ENCODE results near the gene SLC66A1.
A peak's percentile ranks its signal among the peaks of the same experiment; 100 is the strongest.

SLC66A1 gene

GRCh38 chr1:19358710-19359109, 46.6 kb downstream of the SLC66A1 start:
- Histone ChIP-seq H3K4me3 (ENCODE audit: low read depth in 1 of 2, low read length in 2 of 2) (no peak overlapping the region), H3K9me3 (ENCODE audit: control insufficient read depth in 1 of 2, low read length in 2 of 2) (no peaks in the 10 kb centered on the region), H3K36me3 (ENCODE audit: control insufficient read depth in 1 of 2, insufficient read depth in 2 of 2, low read length in 2 of 2) (peaks cover 35 to 40% of the 10 kb centered on the region in 2 donors), H3K4me1 (ENCODE audit: control insufficient read depth in 1 of 2, insufficient read depth in 2 of 2, low read length in 2 of 2) (peaks cover 8 to 17% of the 10 kb centered on the region in 2 donors), H3K27me3 (ENCODE audit: low read depth, low read length) (no peaks in the 10 kb centered on the region), H3K27ac (ENCODE audit: low read length) (no peak overlapping the region)

DNA sequence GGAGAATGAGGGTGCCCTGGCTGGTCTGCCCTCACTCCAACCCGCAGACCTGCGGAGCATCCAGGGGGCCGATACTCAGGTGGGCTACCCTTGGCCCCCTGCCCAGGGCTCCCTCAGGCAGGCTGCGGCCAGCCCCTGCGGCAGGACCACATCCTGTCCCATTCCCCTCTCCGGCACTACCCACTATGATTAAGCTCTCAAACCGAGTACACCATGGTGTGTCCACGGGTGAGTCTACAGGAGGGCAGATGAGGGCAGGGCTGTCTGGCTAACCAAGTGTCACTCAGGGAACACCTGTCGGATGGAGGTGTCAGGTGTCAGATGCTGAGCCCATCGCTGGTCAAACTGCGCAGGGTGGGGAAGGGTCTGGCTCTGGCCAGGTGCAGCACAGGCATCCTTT, 47.2 kb downstream of the SLC66A1 start:
- H3K27me3 ChIP-seq (ENCODE audit: low read depth, low read length) = no peaks in the 10 kb centered on the region
- peaks cover 31 to 35% of the 10 kb centered on the region in 2 donors for H3K36me3 ChIP-seq (ENCODE audit: control insufficient read depth in 1 of 2, insufficient read depth in 2 of 2, low read length in 2 of 2)
- no peak overlapping the region for H3K27ac ChIP-seq (ENCODE audit: low read length)
- H3K9me3 ChIP-seq (ENCODE audit: control insufficient read depth in 1 of 2, low read length in 2 of 2) = no peaks in the 10 kb centered on the region
- peaks cover 14 to 15% of the 10 kb centered on the region in 2 donors for H3K4me1 ChIP-seq (ENCODE audit: control insufficient read depth in 1 of 2, insufficient read depth in 2 of 2, low read length in 2 of 2)
- H3K4me3 ChIP-seq (ENCODE audit: low read depth in 1 of 2, low read length in 2 of 2) = no peak overlapping the region

GRCh38 chr1:19360016-19360415, 47.9 kb downstream of the SLC66A1 start:
- Histone ChIP-seq H3K36me3 (ENCODE audit: control insufficient read depth in 1 of 2, insufficient read depth in 2 of 2, low read length in 2 of 2) (peaks cover 25 to 28% of the 10 kb centered on the region in 2 donors), H3K27ac (ENCODE audit: low read length) (no peak overlapping the region), H3K4me1 (ENCODE audit: control insufficient read depth in 1 of 2, insufficient read depth in 2 of 2, low read length in 2 of 2) (peaks cover 10 to 15% of the 10 kb centered on the region in 2 donors)

GRCh38 chr1:19360432-19360831, 48.3 kb downstream of the SLC66A1 start:
- H3K27ac ChIP-seq (ENCODE audit: low read length) = no peak overlapping the region
- peaks cover 10 to 15% of the 10 kb centered on the region in 2 donors for H3K4me1 ChIP-seq (ENCODE audit: control insufficient read depth in 1 of 2, insufficient read depth in 2 of 2, low read length in 2 of 2)
- peaks cover 23 to 26% of the 10 kb centered on the region in 2 donors for H3K36me3 ChIP-seq (ENCODE audit: control insufficient read depth in 1 of 2, insufficient read depth in 2 of 2, low read length in 2 of 2)
- no peak overlapping the region for H3K4me3 ChIP-seq (ENCODE audit: low read depth in 1 of 2, low read length in 2 of 2)
- H3K27me3 ChIP-seq (ENCODE audit: low read depth, low read length) = no peaks in the 10 kb centered on the region
- H3K9me3 ChIP-seq (ENCODE audit: control insufficient read depth in 1 of 2, low read length in 2 of 2) = no peaks in the 10 kb centered on the region

More at GRCh38 chr1:19360016-19360415, 47.9 kb downstream of the SLC66A1 start:
- H3K9me3 ChIP-seq (ENCODE audit: control insufficient read depth in 1 of 2, low read length in 2 of 2) = no peaks in the 10 kb centered on the region
- H3K27me3 ChIP-seq (ENCODE audit: low read depth, low read length) = no peaks in the 10 kb centered on the region
- no peak overlapping the region for H3K4me3 ChIP-seq (ENCODE audit: low read depth in 1 of 2, low read length in 2 of 2)

- Histone ChIP-seq H3K4me3 (ENCODE audit: low read depth in 1 of 2, low read length in 2 of 2) (no peak overlapping the region), H3K27me3 (ENCODE audit: low read depth, low read length) (no peaks in the 10 kb centered on the region), H3K9me3 (ENCODE audit: control insufficient read depth in 1 of 2, low read length in 2 of 2) (no peaks in the 10 kb centered on the region), H3K27ac (ENCODE audit: low read length) (no peak overlapping the region), H3K4me1 (ENCODE audit: control insufficient read depth in 1 of 2, insufficient read depth in 2 of 2, low read length in 2 of 2) (peaks cover 10 to 15% of the 10 kb centered on the region in 2 donors), H3K36me3 (ENCODE audit: control insufficient read depth in 1 of 2, insufficient read depth in 2 of 2, low read length in 2 of 2) (peaks cover 17 to 20% of the 10 kb centered on the region in 2 donors)
Observed at GRCh38 chr1:19360843-19361610, 48.9 kb downstream of the SLC66A1 start.

DNA sequence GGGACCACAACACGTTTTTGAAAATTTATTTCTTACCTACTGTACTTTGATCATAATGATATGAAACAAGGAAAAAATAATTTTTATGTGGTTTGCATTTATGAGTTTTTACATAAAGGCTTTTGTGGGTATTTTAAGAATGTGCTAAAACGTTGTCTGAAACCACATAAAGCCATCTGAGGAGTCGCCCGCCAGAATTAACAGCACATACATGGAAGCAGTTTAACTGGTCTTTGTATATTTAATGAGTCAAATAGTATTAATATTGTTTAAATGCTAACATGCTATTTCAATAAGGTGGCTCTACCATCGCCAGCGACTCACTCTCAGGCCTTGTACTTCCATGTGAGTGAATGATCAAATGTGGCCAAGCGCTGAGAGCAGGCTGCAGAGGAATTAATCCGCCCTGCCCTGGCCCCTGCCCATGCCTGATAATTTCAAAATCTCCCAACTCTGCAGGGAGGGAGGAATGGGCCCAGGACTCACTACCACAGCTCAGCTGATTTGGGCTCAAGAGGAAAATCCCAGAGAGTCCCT, 49.6 kb downstream of the SLC66A1 start:
- peaks cover 11 to 14% of the 10 kb centered on the region in 2 donors for H3K36me3 ChIP-seq (ENCODE audit: control insufficient read depth in 1 of 2, insufficient read depth in 2 of 2, low read length in 2 of 2)
- no peak overlapping the region for H3K4me3 ChIP-seq (ENCODE audit: low read depth in 1 of 2, low read length in 2 of 2)
- no peaks in the 10 kb centered on the region for H3K27me3 ChIP-seq (ENCODE audit: low read depth, low read length)
- H3K9me3 ChIP-seq (ENCODE audit: control insufficient read depth in 1 of 2, low read length in 2 of 2) = no peaks in the 10 kb centered on the region
- H3K27ac ChIP-seq (ENCODE audit: low read length) = no peak overlapping the region
- H3K4me1 ChIP-seq (ENCODE audit: control insufficient read depth in 1 of 2, insufficient read depth in 2 of 2, low read length in 2 of 2) = peaks cover 10 to 15% of the 10 kb centered on the region in 2 donors

DNA sequence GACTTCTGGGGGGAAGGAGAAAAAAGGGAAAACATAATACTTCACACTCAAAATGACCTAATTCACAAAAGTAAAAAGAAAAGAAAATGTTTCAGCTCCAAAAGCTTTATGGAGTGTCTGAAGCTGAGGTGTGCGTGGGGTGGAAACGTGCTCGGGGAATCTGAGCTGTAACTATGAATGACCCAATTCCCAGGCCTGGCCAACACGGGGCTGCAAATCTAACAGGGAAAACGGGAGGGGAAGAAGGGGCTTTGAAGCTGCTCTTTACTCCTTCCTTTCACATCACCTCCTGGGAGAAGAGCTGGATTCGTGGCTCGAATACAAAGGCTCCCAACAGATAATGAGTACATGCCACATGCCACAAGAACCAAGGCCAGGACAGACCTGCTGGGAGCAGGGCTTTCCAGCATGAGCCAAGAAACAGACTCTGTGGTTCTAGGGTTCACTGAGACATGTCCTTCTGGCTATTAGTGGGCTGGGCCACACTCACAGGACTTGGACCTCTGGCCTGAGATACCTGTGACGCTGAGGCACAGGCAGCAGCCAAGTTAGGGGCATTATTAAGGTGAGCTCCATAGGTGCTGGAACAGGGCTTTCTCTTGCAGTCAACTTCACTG, 51.5 kb downstream of the SLC66A1 start:
- Histone ChIP-seq H3K36me3 (ENCODE audit: control insufficient read depth in 1 of 2, insufficient read depth in 2 of 2, low read length in 2 of 2) (peaks cover 4 to 9% of the 10 kb centered on the region in 2 donors), H3K27ac (ENCODE audit: low read length) (peak overlapping the region; percentile 39), H3K27me3 (ENCODE audit: low read depth, low read length) (no peaks in the 10 kb centered on the region), H3K4me1 (ENCODE audit: control insufficient read depth in 1 of 2, insufficient read depth in 2 of 2, low read length in 2 of 2) (peaks cover 15 to 20% of the 10 kb centered on the region in 2 donors), H3K4me3 (ENCODE audit: low read depth in 1 of 2, low read length in 2 of 2) (no peak overlapping the region), H3K9me3 (ENCODE audit: control insufficient read depth in 1 of 2, low read length in 2 of 2) (no peaks in the 10 kb centered on the region)

DNA sequence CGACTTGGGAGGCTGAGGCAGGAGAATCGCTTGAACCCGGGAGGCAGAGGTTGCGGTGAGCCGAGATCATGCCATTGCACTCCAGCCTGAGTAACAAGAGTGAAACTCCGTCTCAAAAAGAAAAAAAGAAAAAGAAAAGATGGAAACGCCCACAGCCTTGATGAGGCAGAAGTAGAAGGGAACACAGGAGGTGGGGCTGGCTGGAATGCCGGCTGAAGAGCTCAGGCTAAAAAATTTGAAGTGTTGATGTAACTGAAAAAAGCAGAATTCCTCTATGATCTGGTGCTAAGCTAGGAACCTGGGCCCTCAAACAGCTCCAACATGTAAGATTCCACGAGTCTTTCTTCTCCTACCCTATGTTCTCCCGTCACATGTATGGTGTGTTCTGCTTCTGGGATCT, 53.6 kb downstream of the SLC66A1 start:
- H3K27me3 ChIP-seq (ENCODE audit: low read depth, low read length) = no peaks in the 10 kb centered on the region
- no peak overlapping the region for H3K27ac ChIP-seq (ENCODE audit: low read length)
- H3K9me3 ChIP-seq (ENCODE audit: control insufficient read depth in 1 of 2, low read length in 2 of 2) = no peaks in the 10 kb centered on the region
- peaks cover 10 to 17% of the 10 kb centered on the region in 2 donors for H3K4me1 ChIP-seq (ENCODE audit: control insufficient read depth in 1 of 2, insufficient read depth in 2 of 2, low read length in 2 of 2)
- H3K36me3 ChIP-seq (ENCODE audit: control insufficient read depth in 1 of 2, insufficient read depth in 2 of 2, low read length in 2 of 2) = peaks cover 0 to 6% of the 10 kb centered on the region in 2 donors
- no peak overlapping the region for H3K4me3 ChIP-seq (ENCODE audit: low read depth in 1 of 2, low read length in 2 of 2)

- H3K4me1 ChIP-seq (ENCODE audit: control insufficient read depth in 1 of 2, insufficient read depth in 2 of 2, low read length in 2 of 2) = peaks cover 7 to 16% of the 10 kb centered on the region in 2 donors
- no peak overlapping the region for H3K4me3 ChIP-seq (ENCODE audit: low read depth in 1 of 2, low read length in 2 of 2)
- H3K9me3 ChIP-seq (ENCODE audit: control insufficient read depth in 1 of 2, low read length in 2 of 2) = no peaks in the 10 kb centered on the region
- no peaks in the 10 kb centered on the region for H3K27me3 ChIP-seq (ENCODE audit: low read depth, low read length)
- peaks cover 0 to 12% of the 10 kb centered on the region in 2 donors for H3K36me3 ChIP-seq (ENCODE audit: control insufficient read depth in 1 of 2, insufficient read depth in 2 of 2, low read length in 2 of 2)
- no peak overlapping the region for H3K27ac ChIP-seq (ENCODE audit: low read length)
Observed at GRCh38 chr1:19366599-19367536, 54.7 kb downstream of the SLC66A1 start.

DNA sequence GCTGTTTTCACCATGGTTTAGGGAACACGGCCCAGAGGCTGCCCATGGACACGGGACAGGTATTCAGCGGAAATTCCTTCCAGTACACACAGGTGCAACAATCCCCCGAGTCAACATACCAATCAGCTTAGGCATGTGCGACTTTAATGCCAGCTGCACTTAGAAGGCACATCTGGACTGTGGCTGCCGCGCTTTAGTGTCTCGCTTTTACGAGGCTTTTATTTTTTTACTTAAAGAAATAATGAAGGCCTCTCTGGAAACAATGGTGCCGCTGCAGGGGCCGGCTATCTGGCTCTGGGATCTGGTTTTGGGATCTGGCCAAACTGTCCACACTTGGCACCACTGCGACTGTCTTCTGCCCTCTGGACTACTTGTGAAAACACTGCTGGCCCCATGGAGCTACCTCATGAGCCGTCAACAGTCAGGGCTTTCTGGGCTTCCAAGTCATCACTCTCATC, 55.5 kb downstream of the SLC66A1 start:
- Histone ChIP-seq H3K27ac (ENCODE audit: low read length) (no peak overlapping the region), H3K27me3 (ENCODE audit: low read depth, low read length) (no peaks in the 10 kb centered on the region), H3K36me3 (ENCODE audit: control insufficient read depth in 1 of 2, insufficient read depth in 2 of 2, low read length in 2 of 2) (peaks cover 0 to 12% of the 10 kb centered on the region in 2 donors), H3K9me3 (ENCODE audit: control insufficient read depth in 1 of 2, low read length in 2 of 2) (no peaks in the 10 kb centered on the region), H3K4me1 (ENCODE audit: control insufficient read depth in 1 of 2, insufficient read depth in 2 of 2, low read length in 2 of 2) (peaks cover 7 to 16% of the 10 kb centered on the region in 2 donors), H3K4me3 (ENCODE audit: low read depth in 1 of 2, low read length in 2 of 2) (no peak overlapping the region)
